ENCODE measurements around the gene ITPRID2. TPM values are rescaled to one million over a fixed set of nuclear protein-coding genes. Genes with fewer than 3 reads are reported as not detected.
"Not testable (repeated sequence)": the region's sequence is repeated elsewhere in the genome, so short reads cannot be mapped to it uniquely, and the experiment has no call there.

The ITPRID2 gene
- total RNA-seq, 2 donors from 2014 or later: 111 to 136 TPM

DNA sequence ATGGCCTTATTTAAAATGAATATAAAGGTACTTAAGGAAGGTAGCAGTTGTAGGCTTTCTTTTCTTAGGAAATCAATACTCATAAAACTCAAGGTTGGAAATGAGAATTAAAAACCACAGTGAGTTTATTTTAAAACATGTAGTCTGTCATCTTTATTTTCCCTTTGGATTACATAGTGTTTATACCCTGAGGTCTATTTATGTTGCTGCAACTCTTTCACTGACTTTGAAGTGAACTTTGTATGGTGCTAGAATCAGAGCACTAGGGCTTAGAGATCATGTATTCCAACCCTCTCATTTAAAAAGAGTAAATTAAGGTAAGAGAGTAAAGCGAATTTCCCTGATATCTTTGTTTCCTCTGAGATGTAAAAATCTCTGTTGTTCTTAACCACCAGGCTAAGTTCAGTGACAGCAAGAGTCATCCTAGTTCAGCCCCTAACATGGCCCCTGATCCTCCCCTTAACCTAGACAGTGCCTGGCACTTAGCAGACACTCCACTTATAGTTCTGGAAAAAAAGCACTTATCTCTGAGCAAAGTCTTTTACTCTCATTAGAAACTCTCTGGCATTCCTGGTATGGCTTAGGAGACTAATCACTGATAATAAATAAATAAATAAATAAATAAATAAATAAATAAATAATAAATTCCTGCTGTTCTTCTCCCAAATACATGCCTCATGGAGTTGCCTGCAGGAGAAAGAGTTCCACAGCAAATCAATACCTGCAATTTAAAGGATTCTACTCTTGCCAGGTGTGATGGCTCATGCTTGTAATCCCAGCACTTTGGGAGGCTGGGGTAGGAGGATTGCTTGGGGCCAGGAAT lies 61.1 kb downstream of the ITPRID2 start:
- intact Hi-C loops (cut with DNase I): loop anchor here in 1 of 2 donors (5.0 kb wide), 1 partner anchor 210 kb away; no protein-coding TSS in a partner anchor
- no peak for DNase-seq (ENCODE audit: low spot score)

- intact Hi-C loops (cut with DNase I): loop anchor here in 1 of 2 donors (5.0 kb wide), 1 partner anchor 212 kb away; no protein-coding TSS in a partner anchor
- DNase-seq (ENCODE audit: low spot score): no peak
These were observed 62.5 kb downstream of the ITPRID2 start for GRCh38 chr2:181953881-181954537.

DNA sequence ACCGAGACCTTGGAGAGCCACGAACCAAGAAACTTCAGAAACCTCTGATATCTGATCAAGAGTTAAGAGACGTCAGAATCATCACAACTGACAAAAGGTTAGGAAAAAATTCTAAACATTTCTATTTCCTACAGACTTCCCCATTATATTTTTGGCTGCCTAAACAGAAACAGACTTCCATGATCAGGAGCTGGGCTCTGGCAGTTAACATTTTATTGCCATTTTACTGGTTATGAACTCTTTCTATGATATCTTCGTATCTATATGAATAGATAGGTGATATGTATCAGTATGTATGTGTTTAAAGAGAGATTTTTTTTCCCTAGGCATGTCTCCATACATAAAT lies 63.0 kb downstream of the ITPRID2 start:
- no peak for DNase-seq (ENCODE audit: low spot score)
- intact Hi-C loops (cut with DNase I): loop anchor here in 1 of 2 donors (5.0 kb wide), 1 partner anchor 212 kb away; no protein-coding TSS in a partner anchor

DNA sequence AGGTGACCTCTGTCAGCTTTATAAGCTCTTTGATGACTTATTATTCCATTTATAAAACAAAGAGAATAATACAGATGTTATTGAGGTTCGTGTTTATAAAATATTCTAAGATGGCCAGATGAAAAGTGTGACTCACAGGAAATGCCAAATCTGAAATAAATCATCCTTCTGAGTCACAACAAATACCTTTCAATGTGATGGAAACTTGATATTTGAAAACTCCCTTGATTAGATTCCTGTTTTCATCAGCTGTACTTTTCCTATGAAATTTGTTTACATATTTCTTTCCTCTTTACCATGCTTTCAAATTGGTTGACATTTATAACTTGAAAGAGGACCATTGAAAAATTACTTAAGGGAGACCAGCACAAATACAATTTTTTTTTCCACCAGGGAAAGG lies 63.5 kb downstream of the ITPRID2 start:
- intact Hi-C loops (cut with DNase I): no loop called here
- no peak for DNase-seq (ENCODE audit: low spot score)

DNA sequence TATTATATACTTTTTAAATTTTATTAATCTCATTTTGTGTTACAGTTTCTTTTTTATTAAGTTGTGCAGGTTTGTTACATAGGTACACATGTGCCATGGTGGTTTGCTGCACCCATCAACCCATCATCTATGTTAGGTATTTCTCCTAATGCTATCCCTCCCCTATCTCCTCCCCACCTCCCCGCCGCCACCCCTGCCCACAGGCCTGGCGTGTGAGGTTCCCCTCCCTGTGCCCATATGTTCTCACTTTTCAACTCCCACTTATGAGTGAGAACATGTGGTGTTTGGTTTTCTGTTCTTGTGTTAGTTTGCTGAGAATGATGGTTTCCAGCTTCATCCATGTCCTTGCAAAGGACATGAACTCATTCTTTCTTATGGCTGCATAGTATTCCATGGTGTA lies 64.3 kb downstream of the ITPRID2 start:
- intact Hi-C loops (cut with DNase I); DNase-seq (ENCODE audit: low spot score): not testable (repeated sequence)

GRCh38 chr2:181957668-181958067 lies 66.1 kb downstream of the ITPRID2 start:
- no peak for DNase-seq (ENCODE audit: low spot score)
- intact Hi-C loops (cut with DNase I): no loop called here

GRCh38 chr2:181958726-181959125 lies 67.2 kb downstream of the ITPRID2 start:
- intact Hi-C loops (cut with DNase I): no loop called here
- DNase-seq (ENCODE audit: low spot score): no peak

GRCh38 chr2:181959508-181959907 lies 68.0 kb downstream of the ITPRID2 start:
- intact Hi-C loops (cut with DNase I): no loop called here
- DNase-seq (ENCODE audit: low spot score): no peak

GRCh38 chr2:181961167-181961566 lies 69.6 kb downstream of the ITPRID2 start:
- intact Hi-C loops (cut with DNase I); DNase-seq (ENCODE audit: low spot score): not testable (repeated sequence)

DNA sequence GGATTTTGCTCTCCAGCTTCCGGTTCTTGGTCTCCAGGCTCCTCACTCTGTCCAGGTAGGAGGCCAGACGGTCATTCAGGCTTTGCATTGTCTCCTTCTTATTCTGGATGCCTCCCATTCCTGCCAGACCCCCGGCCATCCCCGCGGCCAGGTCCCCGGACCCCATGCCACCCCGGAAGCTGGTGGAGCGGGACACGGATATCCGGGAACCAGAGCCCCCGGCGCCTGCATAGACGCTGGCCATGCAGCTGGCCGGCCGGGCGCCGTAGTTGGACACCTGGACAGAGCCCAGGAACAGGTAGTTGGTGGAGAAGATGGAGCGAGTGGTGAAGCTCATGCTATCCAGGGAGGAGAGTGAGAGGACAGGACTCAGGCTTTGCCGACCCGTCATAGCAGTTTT lies 70.6 kb downstream of the ITPRID2 start:
- DNase-seq (ENCODE audit: low spot score): no peak

GRCh38 chr2:181970160-181970794 lies 78.7 kb downstream of the ITPRID2 start:
- intact Hi-C loops (cut with DNase I): loop anchor here in 1 of 2 donors (10.0 kb wide), 1 partner anchor 95 kb away; no protein-coding TSS in a partner anchor
- DNase-seq (ENCODE audit: low spot score): no peak

More for the DNA sequence above, 70.6 kb downstream of the ITPRID2 start:
- intact Hi-C loops (cut with DNase I): no loop called here

- DNase-seq (ENCODE audit: low spot score): no peak
- intact Hi-C loops (cut with DNase I): loop anchor here in 1 of 2 donors (10.0 kb wide), 1 partner anchor 94 kb away; no protein-coding TSS in a partner anchor
These were observed 79.5 kb downstream of the ITPRID2 start for GRCh38 chr2:181971032-181971431.

DNA sequence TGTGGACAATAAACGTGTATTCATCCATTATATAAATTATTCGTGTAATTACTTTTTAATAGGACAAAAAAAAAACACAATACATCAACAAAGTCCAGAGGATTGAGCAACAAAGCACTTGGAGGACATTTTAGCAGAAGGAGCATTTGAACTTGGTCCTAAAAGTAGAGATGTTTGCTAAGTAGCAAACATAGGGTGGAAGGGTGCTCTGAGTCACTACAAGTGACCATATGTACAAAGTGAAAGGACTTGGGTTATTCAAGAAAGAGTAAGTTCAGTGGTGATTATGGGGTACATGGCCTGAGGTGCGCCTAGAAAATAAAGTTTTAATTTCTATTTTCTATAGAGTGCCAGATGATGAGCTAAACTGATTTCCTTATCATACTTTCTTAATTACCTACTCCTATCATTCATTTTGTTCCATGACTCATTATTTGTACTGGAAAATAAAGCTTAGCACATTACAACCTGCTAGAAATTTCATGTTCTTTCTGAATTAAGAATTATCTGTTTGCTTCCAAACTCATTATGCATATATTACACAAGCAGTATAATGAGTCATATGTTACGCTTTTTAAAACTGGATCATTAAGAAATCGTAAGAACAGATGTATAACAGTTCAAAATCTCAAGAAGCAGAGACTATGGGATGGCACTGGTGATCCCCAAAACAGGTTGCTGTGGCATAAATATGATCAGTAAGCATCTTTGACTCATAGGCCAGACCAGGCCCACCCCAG lies 81.1 kb downstream of the ITPRID2 start:
- no peak for DNase-seq (ENCODE audit: low spot score)
- intact Hi-C loops (cut with DNase I): loop anchor here in 1 of 2 donors (10.0 kb wide), 1 partner anchor 92 kb away; no protein-coding TSS in a partner anchor

- no peak for DNase-seq (ENCODE audit: low spot score)
- intact Hi-C loops (cut with DNase I): loop anchor here in 1 of 2 donors (10.0 kb wide), 1 partner anchor 92 kb away; no protein-coding TSS in a partner anchor
These were observed 81.7 kb downstream of the ITPRID2 start for GRCh38 chr2:181973171-181973783.

DNA sequence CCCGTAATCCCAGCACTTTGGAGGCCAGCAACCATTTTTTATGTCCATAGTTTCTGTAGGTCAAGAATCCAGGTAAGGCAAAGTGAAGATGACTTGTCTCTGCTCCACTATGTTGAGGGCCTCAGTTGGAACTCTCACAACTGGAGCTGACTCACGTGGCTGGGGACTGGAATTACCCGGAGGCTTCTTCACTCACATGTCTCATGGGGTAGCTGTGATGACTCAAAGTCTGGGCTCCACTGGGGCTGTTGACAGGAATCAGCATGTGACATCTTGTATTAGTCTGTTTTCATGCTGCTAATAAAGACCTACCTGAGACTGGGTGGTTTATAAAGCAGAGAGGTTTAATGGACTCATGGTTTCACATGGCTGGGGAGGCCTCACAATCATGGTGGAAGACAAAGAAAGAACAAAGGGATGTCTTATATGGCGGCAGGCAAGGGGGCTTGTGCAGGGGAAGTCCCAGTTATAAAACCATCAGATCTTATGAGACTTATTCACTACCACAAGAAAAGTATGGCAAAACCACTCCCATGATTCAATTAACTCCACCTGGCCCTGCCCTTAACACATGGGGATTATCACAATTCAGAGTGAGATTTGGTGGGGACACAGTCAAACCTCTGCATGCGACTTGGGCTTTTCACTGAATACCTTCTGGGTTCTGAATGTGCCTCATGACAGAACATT lies 86.3 kb downstream of the ITPRID2 start:
- intact Hi-C loops (cut with DNase I): loop anchor here in 1 of 2 donors (10.0 kb wide), 1 partner anchor 87 kb away; no protein-coding TSS in a partner anchor
- DNase-seq (ENCODE audit: low spot score): no peak

- no peak for DNase-seq (ENCODE audit: low spot score)
- intact Hi-C loops (cut with DNase I): loop anchor here in 1 of 2 donors (10.0 kb wide), 1 partner anchor 86 kb away; no protein-coding TSS in a partner anchor
These were observed 87.0 kb downstream of the ITPRID2 start for GRCh38 chr2:181978351-181979150.
